HAP-1 (cell line): ENCODE measurements around the gene SBNO2.

ENCODE experiments used
- DNase-seq, 2 experiments: peaks; one replicate each; pipeline ENCODE4 v3.0.0-alpha.2; 2016 to 2020; ENCODE audit warnings: low spot score in 2 of 2
- H3K27me3 ChIP-seq: fragments of 250-450 bp; sonication (Bioruptor Pico); 2 replicates; pipeline ENCODE4 v1.5.1; 2020; ENCODE audit warnings: low read depth, mild to moderate bottlenecking, moderate library complexity
- H3K36me3 ChIP-seq: fragments of 250-450 bp; sonication (Bioruptor Pico); replicated peaks from 2 replicates; pipeline ENCODE4 v1.5.1; 2020; ENCODE audit warnings: mild to moderate bottlenecking
- H3K4me1 ChIP-seq: fragments of 250-450 bp; sonication (Bioruptor Pico); 2 replicates; pipeline ENCODE4 v1.5.1; 2020; ENCODE audit warnings: mild to moderate bottlenecking
- H3K4me3 ChIP-seq: fragments of 250-450 bp; sonication (Bioruptor Pico); 2 replicates; pipeline ENCODE4 v1.5.1; 2020; ENCODE audit warnings: mild to moderate bottlenecking, moderate library complexity
- H3K9me3 ChIP-seq: fragments of 250-450 bp; sonication (Bioruptor Pico); 2 replicates; pipeline ENCODE4 v1.5.1; 2020; ENCODE audit warnings: mild to moderate bottlenecking, moderate library complexity
- in situ Hi-C: fragments of 300-500 bp; cut with MboI; formaldehyde crosslinking; loops from 3 replicates; pipeline ENCODE4 v1.14.3; 2020; ENCODE audit warnings: low sequenced_read_pairs, inconsistent platforms, mixed read lengths

The SBNO2 gene

DNA sequence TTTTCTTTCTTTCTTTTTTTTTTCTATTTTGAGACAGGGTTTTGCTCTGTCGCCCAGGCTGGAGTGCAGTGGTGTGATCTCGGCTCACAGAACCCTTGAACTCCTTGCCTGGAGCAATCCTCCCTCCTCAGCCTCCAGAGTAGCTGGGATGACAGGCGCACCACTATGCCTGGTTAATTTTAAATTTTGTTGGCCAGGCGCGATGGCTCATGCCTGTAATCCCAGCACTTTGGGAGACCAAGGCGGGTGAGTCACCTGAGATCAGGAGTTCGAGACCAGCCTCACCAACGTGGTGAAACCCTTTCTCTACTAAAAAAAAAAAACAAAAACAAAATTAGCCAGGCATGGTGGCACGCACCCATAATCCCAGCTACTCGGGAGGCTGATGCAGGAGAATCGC is 8.7 kb upstream of the SBNO2 start:
- H3K4me1 ChIP-seq = no peaks in the 10 kb centered on the region
- no peaks in the 10 kb centered on the region for H3K9me3 ChIP-seq
- in situ Hi-C loops = no loop called here
- no peak for DNase-seq
- H3K36me3 ChIP-seq = no peaks in the 10 kb centered on the region
- no peaks in the 10 kb centered on the region for H3K27me3 ChIP-seq
- no peak overlapping the region for H3K4me3 ChIP-seq

DNA sequence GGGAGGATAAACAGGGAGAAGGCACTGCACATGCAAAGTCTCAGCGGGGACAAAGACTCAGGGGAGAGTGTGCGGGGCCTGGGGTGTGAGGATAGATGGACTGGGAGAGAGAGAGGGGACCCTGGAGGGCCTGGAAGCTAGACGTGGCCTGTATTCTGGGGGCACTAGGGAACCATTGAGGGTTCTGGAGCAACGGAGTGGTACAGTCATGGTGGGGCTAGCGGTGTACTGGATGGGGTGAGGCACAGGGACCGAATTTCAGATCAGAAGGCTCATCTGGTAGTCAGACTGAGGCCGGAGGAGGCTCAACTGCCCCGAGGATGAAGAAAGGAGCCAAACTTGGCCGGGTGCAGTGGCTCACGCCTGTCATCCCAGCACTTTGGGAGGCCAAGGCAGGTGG is 8.0 kb upstream of the SBNO2 start:
- no peak for DNase-seq
- in situ Hi-C loops = no loop called here
- no peaks in the 10 kb centered on the region for H3K4me1 ChIP-seq
- no peaks in the 10 kb centered on the region for H3K36me3 ChIP-seq
- H3K9me3 ChIP-seq = no peaks in the 10 kb centered on the region
- H3K27me3 ChIP-seq = no peaks in the 10 kb centered on the region
- H3K4me3 ChIP-seq = no peak overlapping the region

DNA sequence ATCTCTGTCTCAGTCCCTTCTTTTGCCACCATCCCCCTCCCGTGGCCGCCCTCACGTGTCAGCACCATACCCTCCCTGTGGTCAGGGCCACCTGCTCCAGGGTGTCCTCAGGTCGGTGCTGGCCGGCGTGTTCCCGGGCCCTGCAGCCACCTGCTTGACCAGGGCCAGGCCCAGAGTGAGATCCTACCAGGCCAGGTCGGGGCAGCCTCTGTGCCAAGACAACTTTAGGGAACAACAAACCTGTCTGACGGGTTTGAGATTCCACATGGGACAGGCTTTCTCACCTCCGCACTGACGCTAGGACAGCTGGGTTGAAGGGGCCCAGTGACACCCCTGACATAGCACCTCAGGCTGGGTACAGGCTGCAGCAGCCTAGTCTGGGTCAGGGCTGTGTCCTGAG is 7.5 kb upstream of the SBNO2 start:
- Histone ChIP-seq H3K36me3 (no peaks in the 10 kb centered on the region), H3K4me3 (no peak overlapping the region), H3K4me1 (no peaks in the 10 kb centered on the region), H3K9me3 (no peaks in the 10 kb centered on the region), H3K27me3 (no peaks in the 10 kb centered on the region)
- no peak for DNase-seq
- in situ Hi-C loops = no loop called here

DNA sequence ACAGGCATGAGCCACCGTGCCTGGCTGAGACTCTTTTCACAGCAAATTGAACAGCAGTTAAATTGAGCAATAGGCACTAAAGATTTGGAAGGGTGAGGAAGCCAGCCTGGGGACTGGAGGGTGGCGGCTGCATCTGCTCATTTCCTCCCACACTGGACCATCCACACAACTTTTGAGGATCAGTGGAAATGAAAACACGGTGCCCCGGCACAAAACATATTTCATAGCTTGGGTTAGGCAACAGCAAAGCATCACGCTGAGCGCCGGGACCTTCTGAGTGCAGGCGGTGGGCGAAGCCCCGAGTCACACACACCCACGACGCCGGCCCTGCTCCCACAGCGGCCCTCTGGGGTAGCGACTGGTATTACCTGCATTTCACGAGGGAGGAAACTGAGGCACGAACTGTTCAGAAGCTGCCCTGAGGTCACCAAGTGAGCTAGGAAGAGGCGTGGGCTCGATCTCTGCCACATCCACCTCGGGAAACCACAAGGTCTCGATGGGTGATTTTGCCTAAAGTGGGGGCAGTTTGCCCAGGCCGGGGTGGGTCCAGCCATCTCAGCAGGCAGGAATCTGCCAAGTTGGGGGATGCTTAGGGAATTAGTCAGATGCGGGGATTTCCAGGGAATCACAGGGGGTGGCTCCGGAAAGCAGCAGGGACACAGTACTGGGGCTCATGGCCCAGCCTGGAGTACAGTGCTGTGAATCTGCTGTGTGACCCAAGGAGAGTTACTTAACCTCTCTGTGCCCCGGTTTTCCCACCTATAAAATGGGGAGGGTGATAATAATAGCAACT is 3.5 kb upstream of the SBNO2 start:
- in situ Hi-C loops = no loop called here
- Histone ChIP-seq H3K27me3 (no peaks in the 10 kb centered on the region), H3K4me3 (no peak overlapping the region), H3K4me1 (no peaks in the 10 kb centered on the region), H3K36me3 (no peaks in the 10 kb centered on the region), H3K9me3 (no peaks in the 10 kb centered on the region)
- no peak for DNase-seq

DNA sequence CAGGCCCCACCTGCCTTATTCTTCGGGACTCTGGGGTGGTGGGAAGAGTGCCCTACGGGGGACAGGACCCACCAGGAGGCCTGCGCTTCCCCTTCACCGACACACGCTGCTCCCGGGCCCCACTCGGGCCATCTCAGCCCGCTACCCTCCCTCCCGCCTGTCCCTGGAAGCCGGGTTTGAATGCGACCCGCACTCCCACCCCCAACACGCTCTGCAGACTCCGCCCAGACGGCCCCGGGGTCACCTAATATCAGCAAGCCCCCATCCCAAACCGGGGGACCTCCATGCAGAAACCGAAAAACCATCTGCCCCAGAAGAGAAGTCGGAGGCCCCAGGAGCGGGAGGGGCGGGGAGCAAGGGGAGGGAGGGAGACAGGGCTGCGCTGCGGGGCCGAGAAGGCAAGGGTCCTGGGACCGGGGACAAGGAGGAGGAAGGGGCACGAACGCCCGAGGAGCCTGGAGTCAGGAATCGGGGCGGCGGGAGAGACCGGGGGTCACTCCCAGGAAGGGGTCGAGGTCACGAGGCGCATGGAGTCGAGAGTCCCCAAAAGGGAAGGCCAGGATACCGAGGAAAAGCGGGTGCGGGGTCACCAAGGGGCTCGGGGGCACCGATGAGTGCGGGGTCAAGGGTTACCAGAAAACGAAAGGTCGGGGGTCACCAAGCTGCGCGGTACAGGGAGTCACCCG is 766 bp downstream of the SBNO2 start:
- DNase-seq = peak in 1 of 2 experiments; percentile 60
- Histone ChIP-seq H3K36me3 (no peaks in the 10 kb centered on the region; the same call in 1 of the 2 replicates), H3K4me1 (peaks cover 5% of the 10 kb centered on the region), H3K27me3 (no peaks in the 10 kb centered on the region), H3K9me3 (no peaks in the 10 kb centered on the region), H3K4me3 (peak overlapping the region; percentile 72)
- in situ Hi-C loops = no loop called here

DNA sequence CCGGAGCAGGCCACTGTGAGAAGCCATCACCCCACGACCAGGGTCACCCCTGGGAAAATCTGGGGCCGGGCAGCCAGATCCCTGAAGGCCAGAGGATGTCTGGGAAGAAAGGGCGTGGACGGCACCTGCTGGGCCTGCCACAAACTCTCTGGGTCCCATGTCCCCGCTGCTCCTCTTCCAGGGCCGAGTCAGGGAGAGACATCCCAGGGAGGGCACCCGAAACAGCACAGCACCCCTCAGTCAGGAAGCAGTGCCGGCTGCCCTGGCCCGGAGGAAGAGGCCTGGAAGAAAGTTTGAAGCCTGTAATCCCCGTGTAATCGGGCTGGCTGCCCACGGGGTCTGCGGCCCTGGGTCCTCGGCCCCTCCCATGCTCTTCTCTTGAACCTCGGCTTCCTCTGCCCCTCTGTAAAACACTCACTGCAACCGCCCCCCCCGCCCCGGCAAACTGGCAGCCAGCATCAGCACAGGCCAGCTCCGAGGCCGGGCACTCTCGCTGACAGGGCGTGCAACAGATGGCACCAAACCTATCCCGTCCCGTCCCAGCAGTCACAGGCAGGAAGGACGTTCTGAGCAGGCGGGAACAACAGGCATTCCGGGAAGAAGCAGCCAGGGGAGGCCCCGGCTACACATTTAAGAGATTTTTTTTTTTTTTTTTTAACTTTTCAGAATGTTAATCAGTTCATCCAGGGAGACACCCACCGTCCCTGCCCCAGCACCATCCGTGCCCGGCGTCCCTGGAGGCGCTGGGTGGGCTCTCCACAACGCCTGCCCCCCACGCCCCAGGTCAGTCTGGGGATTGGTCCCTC is 1.5 kb downstream of the SBNO2 start:
- Histone ChIP-seq H3K4me3 (peak overlapping the region; percentile 72), H3K27me3 (no peaks in the 10 kb centered on the region), H3K36me3 (no peaks in the 10 kb centered on the region; the same call in 1 of the 2 replicates), H3K4me1 (peaks cover 5% of the 10 kb centered on the region), H3K9me3 (no peaks in the 10 kb centered on the region)
- DNase-seq = peak in 1 of 2 experiments; percentile 21
- in situ Hi-C loops = no loop called here

DNA sequence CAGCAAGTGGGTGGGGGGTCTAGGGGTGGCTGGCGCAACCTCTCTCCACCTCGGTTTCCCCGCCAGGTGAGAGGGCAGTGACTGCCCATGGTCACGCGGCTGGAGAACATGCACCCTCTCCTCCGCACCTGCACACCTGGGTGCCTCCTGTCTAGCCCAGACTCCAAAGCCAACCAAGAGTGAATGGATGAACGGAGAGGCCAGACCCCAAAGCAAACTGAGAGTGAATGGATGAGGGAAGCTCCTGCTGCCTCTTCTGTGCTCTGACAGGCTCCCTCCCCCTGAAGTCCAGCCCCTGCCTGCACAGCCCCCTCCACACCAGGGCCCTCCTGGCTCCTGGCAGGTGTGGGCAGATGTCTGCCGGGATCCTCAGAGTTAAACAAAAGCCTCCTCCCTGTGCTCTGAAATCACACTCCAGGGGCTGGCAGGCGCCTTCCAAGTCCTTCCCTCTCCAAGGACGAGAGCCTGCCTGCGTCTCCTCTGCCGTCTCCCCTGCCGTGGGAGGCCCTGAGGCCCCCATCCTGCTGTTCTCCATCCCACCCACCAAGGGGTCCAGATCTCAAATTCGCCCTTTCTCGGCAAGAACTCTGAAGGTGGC is 2.2 kb downstream of the SBNO2 start:
- peak in 1 of 2 experiments; percentile 28 for DNase-seq
- Histone ChIP-seq H3K36me3 (peaks cover 1% of the 10 kb centered on the region; the same call in 1 of the 2 replicates), H3K27me3 (no peaks in the 10 kb centered on the region), H3K4me1 (peaks cover 5% of the 10 kb centered on the region), H3K9me3 (no peaks in the 10 kb centered on the region), H3K4me3 (peak overlapping the region; percentile 72)
- in situ Hi-C loops = no loop called here

DNA sequence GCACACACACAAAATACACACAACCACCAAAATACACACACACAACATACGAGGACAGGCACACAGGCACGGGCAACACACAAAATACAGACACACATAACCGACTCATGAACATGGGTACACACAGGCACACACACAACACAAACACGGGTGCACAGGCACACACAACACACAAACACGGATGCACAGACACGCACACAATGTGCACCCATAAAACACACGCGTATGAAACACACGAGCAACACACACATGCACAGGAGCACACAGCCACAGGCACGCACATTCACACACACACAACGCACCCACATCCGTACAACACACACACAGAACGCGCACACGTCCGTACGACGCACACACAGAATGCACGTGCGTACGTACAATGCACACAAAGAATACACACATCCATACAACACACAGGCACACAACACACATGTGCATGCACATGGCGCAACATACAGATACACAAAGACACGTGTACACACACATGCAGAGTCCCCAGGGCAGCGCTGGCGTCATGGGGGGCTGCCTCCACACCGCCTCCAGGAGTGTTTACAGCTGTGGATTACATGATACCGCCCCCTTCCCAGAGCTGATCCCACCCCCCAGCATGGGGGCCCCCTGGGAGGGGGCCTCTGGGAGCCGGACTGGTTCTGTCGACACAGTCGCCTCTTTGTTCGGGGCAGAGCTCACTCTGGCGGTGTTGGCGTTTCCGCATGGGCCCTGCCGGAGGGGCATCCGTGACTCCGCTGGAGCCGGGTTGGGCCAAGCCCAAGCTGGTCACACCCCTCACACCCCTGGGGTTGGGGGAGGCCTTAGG is 2.9 kb downstream of the SBNO2 start:
- Histone ChIP-seq H3K9me3 (no peaks in the 10 kb centered on the region), H3K36me3 (peaks cover 5% of the 10 kb centered on the region; the same call in 1 of the 2 replicates), H3K4me1 (peaks cover 5% of the 10 kb centered on the region), H3K27me3 (no peaks in the 10 kb centered on the region), H3K4me3 (no peak overlapping the region; the same call in 1 of the 2 replicates)
- DNase-seq = no peak
- in situ Hi-C loops = no loop called here

DNA sequence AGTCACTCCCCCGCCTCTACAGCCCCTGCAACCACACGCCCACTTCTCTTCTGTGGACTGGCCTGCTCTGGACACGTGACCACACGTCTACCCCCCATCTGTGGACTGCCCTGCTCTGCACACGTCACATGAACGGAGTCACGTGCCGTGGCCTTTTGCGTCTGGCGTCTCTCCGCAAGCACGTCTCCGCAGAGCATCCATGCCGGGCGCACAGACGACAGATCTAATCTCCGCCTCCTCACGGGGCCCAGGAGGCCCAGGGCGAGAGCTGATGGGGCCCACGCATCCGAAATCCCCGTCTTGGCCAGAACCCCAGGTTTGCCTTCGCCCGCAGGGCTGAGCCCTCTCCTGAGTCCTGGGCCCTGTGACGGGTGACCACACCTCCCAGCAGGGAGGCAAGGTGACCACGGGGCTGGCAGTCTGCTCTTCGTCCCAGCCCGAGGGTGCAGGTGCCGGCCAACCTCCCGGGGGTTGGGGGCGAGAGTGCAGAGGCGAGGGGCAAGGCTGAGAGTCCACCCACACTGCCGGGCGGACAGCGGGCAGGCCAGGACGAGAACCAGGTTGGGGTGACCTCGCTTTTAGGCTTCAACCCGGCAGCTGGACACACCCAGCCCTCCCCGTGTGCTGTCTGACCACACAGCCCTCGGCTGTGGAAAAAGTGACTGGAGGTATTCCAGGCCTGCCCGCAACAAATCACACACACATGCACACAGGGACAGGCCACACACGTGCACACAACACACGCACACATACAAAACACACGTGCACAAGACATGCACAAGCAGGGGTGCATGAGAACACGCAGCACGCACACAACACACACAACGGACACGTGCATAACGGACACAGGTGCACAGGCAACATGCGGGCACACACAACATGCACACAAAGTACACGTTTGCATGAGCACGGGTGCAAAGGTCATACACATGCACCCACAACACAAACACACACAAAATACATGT is 3.9 kb downstream of the SBNO2 start:
- peaks cover 5% of the 10 kb centered on the region; the same call in 1 of the 2 replicates for H3K36me3 ChIP-seq
- no peaks in the 10 kb centered on the region for H3K9me3 ChIP-seq
- in situ Hi-C loops = no loop called here
- no peaks in the 10 kb centered on the region for H3K27me3 ChIP-seq
- no peak for DNase-seq
- H3K4me3 ChIP-seq = no peak overlapping the region
- peaks cover 5% of the 10 kb centered on the region for H3K4me1 ChIP-seq

DNA sequence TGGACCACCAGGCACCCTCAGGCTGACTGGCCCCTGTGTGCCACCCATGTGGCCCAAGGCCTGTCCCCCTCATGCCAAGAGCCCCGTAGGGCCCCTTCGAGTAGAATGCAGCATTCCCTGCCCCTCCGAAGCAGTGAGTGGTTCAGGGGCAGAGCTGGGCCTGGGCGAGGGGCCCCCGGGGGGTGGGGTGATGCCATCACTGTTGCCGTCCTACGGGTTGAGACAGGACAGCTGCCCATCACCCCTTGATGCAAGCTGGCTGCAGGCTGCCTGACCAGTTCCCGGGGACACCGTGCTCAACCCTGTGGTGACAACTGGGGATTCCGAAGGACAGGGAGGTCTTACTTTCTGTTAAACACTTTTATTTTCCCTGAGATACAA is 4.7 kb downstream of the SBNO2 start:
- no peak for DNase-seq
- in situ Hi-C loops = no loop called here
- H3K27me3 ChIP-seq = no peaks in the 10 kb centered on the region
- H3K9me3 ChIP-seq = no peaks in the 10 kb centered on the region
- H3K36me3 ChIP-seq = peaks cover 5% of the 10 kb centered on the region; the same call in 1 of the 2 replicates
- peaks cover 5% of the 10 kb centered on the region for H3K4me1 ChIP-seq
- no peak overlapping the region for H3K4me3 ChIP-seq

DNA sequence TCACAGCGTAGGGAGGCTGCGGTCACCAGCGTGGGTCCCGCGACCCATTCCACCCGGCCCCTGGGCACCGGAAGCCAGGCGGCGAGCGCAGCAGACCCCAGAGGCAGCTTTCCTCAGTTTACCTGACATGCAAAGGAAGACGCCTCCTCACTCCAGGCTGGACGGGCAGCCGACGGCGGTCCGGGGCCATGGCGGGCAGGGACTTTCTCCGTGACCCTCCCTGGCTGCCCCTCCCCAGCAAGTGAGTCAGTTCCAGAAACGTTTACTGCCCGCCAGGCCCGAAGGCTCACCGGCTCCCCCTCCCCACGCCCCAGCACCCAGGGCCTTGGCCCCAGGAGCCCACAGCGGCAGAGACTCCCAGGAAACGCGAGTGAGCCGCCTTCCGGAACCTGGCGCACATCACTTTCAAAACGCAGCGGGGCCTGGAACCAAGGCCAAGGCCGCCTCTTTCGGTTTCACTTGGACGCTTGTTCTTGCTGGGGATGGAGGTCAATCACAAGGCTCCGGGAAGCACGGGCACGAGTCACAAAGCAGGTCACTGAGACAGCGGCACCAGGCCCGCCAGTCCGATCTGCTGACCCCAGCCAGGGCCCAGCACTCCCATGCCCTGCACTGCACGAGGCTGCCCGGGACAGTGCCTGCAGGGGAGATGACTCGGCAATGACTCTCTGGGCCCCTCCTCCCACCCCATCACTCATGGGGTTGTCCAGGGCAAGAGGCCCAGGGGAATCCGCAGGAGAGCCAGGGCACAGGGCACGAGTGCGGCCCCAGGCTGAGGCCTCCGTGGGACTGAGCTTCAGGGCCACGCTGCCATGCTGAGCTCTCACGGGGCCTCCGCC is 5.3 kb downstream of the SBNO2 start:
- in situ Hi-C loops = no loop called here
- H3K27me3 ChIP-seq = no peaks in the 10 kb centered on the region
- peaks cover 5% of the 10 kb centered on the region; the same call in 1 of the 2 replicates for H3K36me3 ChIP-seq
- H3K4me3 ChIP-seq = no peak overlapping the region
- no peak for DNase-seq
- H3K9me3 ChIP-seq = no peaks in the 10 kb centered on the region
- H3K4me1 ChIP-seq = peaks cover 5% of the 10 kb centered on the region
